Measurements from ENCODE around the gene PODNL1.

The PODNL1 gene

DNA sequence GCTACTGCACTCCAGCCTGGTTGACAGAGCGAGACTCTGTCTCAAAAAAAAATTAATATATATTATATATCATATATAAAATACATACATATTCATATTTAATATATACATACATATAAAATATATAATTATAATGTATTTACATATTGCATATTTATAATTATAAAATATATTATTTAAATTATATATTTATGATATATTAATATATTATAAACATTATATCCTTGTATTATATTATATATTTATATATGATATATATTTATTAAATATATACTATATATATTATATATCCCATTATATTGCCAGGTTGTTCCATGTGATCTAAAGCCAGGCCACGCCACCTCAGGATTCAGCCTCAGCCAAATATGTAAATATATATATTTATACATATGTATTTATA is 42.0 kb downstream of the PODNL1 start:
- TF ChIP-seq CTCF (IDR thresholded peaks at IDR 0.05; ENCODE audit: extremely low read depth, missing control alignments): no peak
- DNase-seq (ENCODE audit: low spot score): no peak

GRCh38 chr19:13894552-13894951 is 43.7 kb downstream of the PODNL1 start:
- no peak for DNase-seq (ENCODE audit: low spot score)
- TF ChIP-seq CTCF (IDR thresholded peaks at IDR 0.05; ENCODE audit: extremely low read depth, missing control alignments): no peak

DNA sequence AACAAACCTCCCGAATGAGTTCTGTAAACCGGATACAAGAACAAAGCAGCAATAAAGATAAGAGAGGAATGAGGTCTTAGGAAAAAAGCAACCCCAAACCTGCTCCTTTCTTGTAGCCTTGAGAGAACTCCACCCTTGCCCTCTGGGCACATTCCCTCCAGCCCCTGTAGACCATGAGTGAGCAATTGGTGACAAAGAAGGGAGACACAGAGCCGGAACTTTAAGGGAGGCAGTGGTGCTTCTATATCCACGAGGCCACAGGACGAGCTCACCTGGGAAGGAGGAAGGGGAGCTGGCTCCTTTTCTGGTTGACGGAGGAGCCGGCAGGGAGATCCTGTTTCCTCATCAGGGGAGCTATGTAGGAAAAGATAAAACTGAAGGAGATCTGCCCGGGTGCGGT is 45.3 kb downstream of the PODNL1 start:
- DNase-seq (ENCODE audit: low spot score): no peak
- no peak for TF ChIP-seq CTCF (IDR thresholded peaks at IDR 0.05; ENCODE audit: extremely low read depth, missing control alignments)

- TF ChIP-seq CTCF (IDR thresholded peaks at IDR 0.05; ENCODE audit: extremely low read depth, missing control alignments): no peak
- DNase-seq (ENCODE audit: low spot score): no peak
Observed at GRCh38 chr19:13890136-13890535, 48.1 kb downstream of the PODNL1 start.

GRCh38 chr19:13888281-13888680 is 49.9 kb downstream of the PODNL1 start:
- no peak for DNase-seq (ENCODE audit: low spot score)
- TF ChIP-seq CTCF (IDR thresholded peaks at IDR 0.05; ENCODE audit: extremely low read depth, missing control alignments): no peak

GRCh38 chr19:13887517-13887916 is 50.7 kb downstream of the PODNL1 start:
- no peak for TF ChIP-seq CTCF (IDR thresholded peaks at IDR 0.05; ENCODE audit: extremely low read depth, missing control alignments)
- no peak for DNase-seq (ENCODE audit: low spot score)

DNA sequence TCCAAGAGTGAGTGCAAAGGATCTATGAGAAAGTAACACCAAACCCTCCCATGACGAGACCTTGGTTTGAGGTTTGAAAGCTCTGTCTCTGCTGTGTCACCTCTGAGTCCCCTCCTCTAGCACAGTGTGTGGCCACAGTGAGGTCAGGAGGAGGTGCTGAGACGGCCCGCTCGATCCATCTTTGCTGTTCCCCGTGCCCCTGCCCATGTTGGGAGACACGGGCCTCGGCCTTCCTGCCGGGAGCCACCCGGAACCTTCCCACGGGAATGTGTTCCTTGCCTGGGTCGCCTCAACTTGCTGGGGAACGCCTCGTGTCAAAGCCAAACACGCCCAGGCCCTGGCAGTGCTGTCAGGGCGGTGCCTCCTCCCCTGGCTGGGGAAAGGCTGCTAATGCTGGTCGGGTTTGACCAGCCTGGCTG is 51.2 kb downstream of the PODNL1 start:
- TF ChIP-seq CTCF (IDR thresholded peaks at IDR 0.05; ENCODE audit: extremely low read depth, missing control alignments): no peak
- no peak for DNase-seq (ENCODE audit: low spot score)
